ENCODE results near the gene TNN. TPM values are rescaled to one million over a fixed set of nuclear protein-coding genes. Genes with fewer than 3 reads are reported as not detected.

The TNN gene
- total and polyA plus RNA-seq, 2 experiments from 2014 or later: not detected

DNA sequence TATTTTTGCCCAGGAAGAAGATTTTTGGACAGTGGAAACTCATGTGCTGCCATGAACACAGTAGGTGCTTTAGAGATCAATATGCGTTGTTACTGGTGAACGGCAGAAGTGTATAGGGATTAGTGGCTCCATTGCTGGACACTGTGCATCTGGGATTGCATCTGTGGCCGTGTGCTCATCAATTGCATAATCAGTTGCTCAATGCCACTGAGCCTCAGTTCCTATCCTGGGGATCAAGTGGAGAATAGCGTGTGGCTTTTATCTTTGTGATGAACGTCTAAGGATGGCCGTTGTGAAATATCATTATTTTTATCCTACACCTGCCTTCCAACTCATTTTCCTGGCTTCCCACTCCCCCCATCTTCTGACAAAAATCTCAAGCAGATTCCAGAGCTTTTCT, 5.4 kb downstream of the TNN start:
- no peak overlapping the region for H3K4me3 ChIP-seq
- no peaks in the 10 kb centered on the region for H3K9me3 ChIP-seq (ENCODE audit: low read depth)
- no peaks in the 10 kb centered on the region for H3F3A ChIP-seq (ENCODE audit: insufficient read depth)
- peaks cover 3% of the 10 kb centered on the region; the same call in 1 of the 2 replicates for H3K27me3 ChIP-seq (replicated peaks; ENCODE audit: insufficient read depth)
- 1 to 5% methylated on average over 6 of the region's 6 CpGs for WGBS, 2 experiments (ENCODE audit: low coverage in 1 of 2, low lambda C conversion rate in 2 of 2, missing lambda C conversion rate in 2 of 2)
- peaks cover 10% of the 10 kb centered on the region for H3K4me1 ChIP-seq (ENCODE audit: insufficient read depth)
- no peak overlapping the region for H2AFZ ChIP-seq
- H3K36me3 ChIP-seq (ENCODE audit: low read depth): no peaks in the 10 kb centered on the region
- in situ Hi-C loops (cut with MboI): no loop called here
- H3K79me2 ChIP-seq (ENCODE audit: insufficient read depth): no peaks in the 10 kb centered on the region
- no peaks in the 10 kb centered on the region for H4K20me1 ChIP-seq (ENCODE audit: insufficient read depth)
- no peak overlapping the region for H3K27ac ChIP-seq
- H3K9ac ChIP-seq: no peak overlapping the region
- DNase-seq: peak; percentile 61
- H3K9me2 ChIP-seq (ENCODE audit: insufficient read depth): no peaks in the 10 kb centered on the region
- TF ChIP-seq EZH2phosphoT487 (IDR thresholded peaks at IDR 0.05; ENCODE audit: insufficient read depth, low read depth): no peak
- no peak for TF ChIP-seq EZH2 (IDR thresholded peaks at IDR 0.05; ENCODE audit: insufficient read depth, poor library complexity, severe bottlenecking)
- H3K4me2 ChIP-seq (ENCODE audit: unreplicated experiment): peak overlapping the region; percentile 48

DNA sequence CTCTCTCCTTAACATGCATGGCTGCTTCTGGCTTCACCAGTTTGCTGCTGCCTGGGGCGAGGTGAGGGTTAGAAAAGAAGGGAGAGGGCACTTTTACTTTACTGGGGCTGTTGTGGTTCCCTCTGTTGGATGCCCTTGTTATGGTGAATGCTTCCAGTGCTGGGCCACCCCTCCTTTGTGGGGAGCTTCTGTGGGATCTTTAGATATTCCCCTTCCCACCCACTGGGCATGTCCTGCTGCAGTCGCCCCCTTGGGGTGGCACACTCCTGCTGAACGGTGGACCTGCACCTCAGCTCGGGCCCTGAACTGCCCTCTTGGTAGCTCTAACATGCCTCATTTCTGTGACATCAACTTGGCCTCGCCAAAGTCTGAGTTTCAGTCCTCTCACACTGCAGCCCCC, 6.0 kb downstream of the TNN start:
- no peak for DNase-seq
- Histone ChIP-seq H4K20me1 (ENCODE audit: insufficient read depth) (no peaks in the 10 kb centered on the region), H3K4me2 (ENCODE audit: unreplicated experiment) (no peak overlapping the region), H3K9me3 (ENCODE audit: low read depth) (no peaks in the 10 kb centered on the region), H3K36me3 (ENCODE audit: low read depth) (no peaks in the 10 kb centered on the region), H3K9me2 (ENCODE audit: insufficient read depth) (no peaks in the 10 kb centered on the region), H3K4me1 (ENCODE audit: insufficient read depth) (peaks cover 10% of the 10 kb centered on the region), H3K27me3 (replicated peaks; ENCODE audit: insufficient read depth) (peaks cover 3% of the 10 kb centered on the region; the same call in 1 of the 2 replicates), H3K79me2 (ENCODE audit: insufficient read depth) (no peaks in the 10 kb centered on the region), H3F3A (ENCODE audit: insufficient read depth) (no peaks in the 10 kb centered on the region), H3K27ac (no peak overlapping the region), H2AFZ (no peak overlapping the region), H3K4me3 (no peak overlapping the region), H3K9ac (no peak overlapping the region)
- in situ Hi-C loops (cut with MboI): no loop called here
- TF ChIP-seq EZH2 (IDR thresholded peaks at IDR 0.05; ENCODE audit: insufficient read depth, poor library complexity, severe bottlenecking): no peak
- TF ChIP-seq EZH2phosphoT487 (IDR thresholded peaks at IDR 0.05; ENCODE audit: insufficient read depth, low read depth): no peak
- 63 to 65% methylated on average over 5 of the region's 5 CpGs for WGBS, 2 experiments (ENCODE audit: low coverage in 1 of 2, low lambda C conversion rate in 2 of 2, missing lambda C conversion rate in 2 of 2)

DNA sequence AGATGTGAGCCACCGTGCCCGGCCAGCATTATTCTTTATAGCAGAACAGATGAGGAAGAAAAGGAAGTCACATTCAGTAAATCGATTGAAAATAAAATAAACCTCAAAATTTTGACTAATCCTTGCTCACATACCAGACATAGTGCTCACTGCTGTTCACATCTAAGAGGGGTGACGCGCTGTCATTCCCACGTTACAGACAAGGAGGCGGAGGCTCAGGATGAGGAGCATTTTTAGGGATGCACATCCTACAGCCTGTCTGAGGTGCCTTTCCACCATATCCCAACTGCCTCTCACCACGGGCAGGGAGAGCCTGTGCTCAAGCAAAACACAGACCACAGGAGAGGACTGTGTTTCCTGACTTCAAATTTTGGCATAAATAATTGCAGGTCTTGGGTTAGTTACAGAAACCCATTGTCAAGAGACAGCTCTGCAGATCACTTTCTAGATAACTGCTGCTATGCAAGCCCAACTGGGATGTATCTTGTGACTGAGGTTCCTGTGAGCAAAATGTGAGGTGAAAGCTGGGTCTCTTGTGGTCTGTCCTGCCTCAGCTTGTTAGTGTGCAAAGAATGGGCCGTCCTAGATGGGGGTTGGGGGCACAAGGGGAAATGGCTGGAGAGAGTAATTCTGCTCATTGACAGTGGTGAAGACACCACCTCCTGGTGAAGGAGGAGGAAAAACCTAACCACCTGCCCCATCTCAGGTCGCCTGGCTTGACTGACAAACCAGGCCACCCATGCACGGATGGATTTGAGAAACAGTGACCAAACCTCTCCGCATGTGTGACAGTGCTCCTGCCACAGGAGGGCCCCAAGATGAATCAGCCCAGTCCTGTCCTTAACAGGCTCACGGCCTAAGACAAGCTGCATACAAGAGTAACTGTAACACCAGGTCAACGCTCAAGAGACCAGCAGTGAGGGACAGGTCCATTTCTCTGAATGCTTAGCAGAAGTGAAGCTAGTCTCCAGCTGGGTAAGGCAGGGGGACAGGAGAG, 8.2 kb downstream of the TNN start:
- Histone ChIP-seq H3K4me3 (no peak overlapping the region), H3K4me2 (ENCODE audit: unreplicated experiment) (no peak overlapping the region), H3K9me2 (ENCODE audit: insufficient read depth) (no peaks in the 10 kb centered on the region), H4K20me1 (ENCODE audit: insufficient read depth) (no peaks in the 10 kb centered on the region), H3K9me3 (ENCODE audit: low read depth) (no peaks in the 10 kb centered on the region), H3F3A (ENCODE audit: insufficient read depth) (no peaks in the 10 kb centered on the region), H3K79me2 (ENCODE audit: insufficient read depth) (no peaks in the 10 kb centered on the region), H3K27ac (no peak overlapping the region), H3K27me3 (replicated peaks; ENCODE audit: insufficient read depth) (0 out of 2 replicates have a peak, but pooled peaks cover 3% of the 10 kb centered on the region), H3K36me3 (ENCODE audit: low read depth) (no peaks in the 10 kb centered on the region), H3K4me1 (ENCODE audit: insufficient read depth) (peaks cover 10% of the 10 kb centered on the region), H2AFZ (no peak overlapping the region), H3K9ac (no peak overlapping the region)
- in situ Hi-C loops (cut with MboI): no loop called here
- TF ChIP-seq EZH2phosphoT487 (IDR thresholded peaks at IDR 0.05; ENCODE audit: insufficient read depth, low read depth) (no peak), EZH2 (IDR thresholded peaks at IDR 0.05; ENCODE audit: insufficient read depth, poor library complexity, severe bottlenecking) (no peak)
- 63 to 67% methylated on average over 14 of the region's 14 CpGs for WGBS, 2 experiments (ENCODE audit: low coverage in 1 of 2, low lambda C conversion rate in 2 of 2, missing lambda C conversion rate in 2 of 2)
- DNase-seq: peak; percentile 39

GRCh38 chr1:175077356-175078030, 9.9 kb downstream of the TNN start:
- Histone ChIP-seq H3K4me2 (ENCODE audit: unreplicated experiment) (no peak overlapping the region), H3K9ac (no peak overlapping the region), H2AFZ (no peak overlapping the region), H3K9me2 (ENCODE audit: insufficient read depth) (no peaks in the 10 kb centered on the region), H4K20me1 (ENCODE audit: insufficient read depth) (no peaks in the 10 kb centered on the region), H3K27me3 (replicated peaks; ENCODE audit: insufficient read depth) (no peaks in the 10 kb centered on the region), H3K4me1 (ENCODE audit: insufficient read depth) (peaks cover 5% of the 10 kb centered on the region), H3K79me2 (ENCODE audit: insufficient read depth) (no peaks in the 10 kb centered on the region), H3K4me3 (no peak overlapping the region), H3K27ac (no peak overlapping the region), H3K9me3 (ENCODE audit: low read depth) (no peaks in the 10 kb centered on the region), H3K36me3 (ENCODE audit: low read depth) (no peaks in the 10 kb centered on the region), H3F3A (ENCODE audit: insufficient read depth) (no peaks in the 10 kb centered on the region)
- in situ Hi-C loops (cut with MboI): no loop called here
- DNase-seq: no peak
- TF ChIP-seq EZH2phosphoT487 (IDR thresholded peaks at IDR 0.05; ENCODE audit: insufficient read depth, low read depth): no peak
- TF ChIP-seq EZH2 (IDR thresholded peaks at IDR 0.05; ENCODE audit: insufficient read depth, poor library complexity, severe bottlenecking): no peak
- WGBS, 2 experiments (ENCODE audit: low coverage in 1 of 2, low lambda C conversion rate in 2 of 2, missing lambda C conversion rate in 2 of 2): 63 to 66% methylated on average over 12 of the region's 12 CpGs
